ENCODE results near the gene AUTS2.

The AUTS2 gene

DNA sequence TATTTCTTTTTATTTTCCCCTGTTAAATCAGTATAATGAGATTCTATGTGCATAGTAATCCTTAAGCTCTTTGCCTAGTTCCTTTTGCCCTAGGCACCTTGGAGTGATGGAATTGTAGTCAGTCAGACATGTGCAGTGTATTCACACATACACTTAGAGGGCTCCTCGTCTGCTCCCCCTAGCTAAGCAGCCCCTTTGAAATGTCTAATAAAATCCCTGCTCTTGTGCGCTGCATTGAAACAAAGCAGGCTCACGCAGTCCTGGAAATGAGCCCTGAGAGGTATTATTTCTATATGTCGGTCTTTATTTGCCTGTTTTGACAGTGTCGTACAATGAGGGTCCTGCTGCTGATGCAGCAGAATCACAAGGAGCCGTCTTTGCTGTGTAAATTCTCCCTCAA, 258.7 kb downstream of the AUTS2 start:
- DNase-seq (ENCODE audit: low spot score): no peak

DNA sequence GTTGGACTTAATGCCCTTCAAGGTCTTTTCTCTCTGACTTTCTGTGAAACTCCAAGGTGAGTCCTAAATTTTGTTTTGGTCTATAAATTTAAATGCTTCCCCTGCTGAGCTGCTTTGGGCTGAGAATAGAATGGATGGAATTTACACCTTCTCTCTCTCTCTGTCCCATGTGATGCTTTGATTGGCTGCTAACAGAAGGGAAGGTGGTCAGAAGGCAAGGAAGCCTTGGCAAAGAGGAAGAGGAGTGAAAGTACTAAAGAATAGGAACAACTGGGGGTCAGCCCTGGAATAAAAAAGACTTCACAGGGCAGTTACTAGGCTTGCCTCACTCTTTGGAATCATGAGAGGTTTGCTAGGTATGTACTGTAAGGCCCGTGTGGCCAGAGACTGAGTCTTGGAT, 260.2 kb downstream of the AUTS2 start:
- DNase-seq (ENCODE audit: low spot score): no peak

DNA sequence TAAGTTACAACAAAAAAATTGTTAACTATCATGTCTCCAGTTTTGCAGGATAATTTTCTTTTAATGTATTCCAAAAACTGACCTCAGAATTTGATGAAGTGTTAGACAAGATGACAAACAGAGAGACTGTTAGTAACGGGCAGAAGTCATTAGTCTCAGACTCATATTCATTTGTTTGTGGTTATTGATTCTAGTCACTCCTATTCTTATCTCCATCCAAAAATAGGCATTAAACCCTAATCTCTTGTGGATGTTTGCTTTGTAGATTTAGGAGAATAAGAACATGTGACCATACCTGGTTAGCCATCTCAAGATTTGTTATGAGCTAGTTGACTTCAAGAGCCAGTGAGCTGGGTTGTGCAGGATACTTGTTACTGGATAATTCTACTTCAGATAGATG, 261.1 kb downstream of the AUTS2 start:
- DNase-seq (ENCODE audit: low spot score): no peak

DNA sequence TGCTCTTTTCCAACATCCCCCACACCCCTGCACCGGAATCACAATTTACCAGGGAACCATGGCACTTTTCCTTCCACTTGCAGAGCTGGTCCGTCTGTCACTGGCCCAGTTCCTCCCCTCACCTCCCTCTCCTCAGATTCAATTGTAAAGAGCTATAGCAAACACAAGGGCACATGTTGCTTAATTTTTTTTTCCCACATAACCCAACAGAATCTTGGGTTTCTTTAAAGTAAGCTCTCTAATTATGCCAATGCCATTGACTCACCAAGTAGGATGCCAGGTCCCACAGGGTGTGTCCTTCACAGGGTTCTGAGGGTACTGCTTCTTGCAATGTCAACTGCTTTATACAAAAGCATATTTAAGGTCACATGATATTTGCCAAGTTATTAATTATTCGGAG, 262.2 kb downstream of the AUTS2 start:
- DNase-seq (ENCODE audit: low spot score): no peak

DNA sequence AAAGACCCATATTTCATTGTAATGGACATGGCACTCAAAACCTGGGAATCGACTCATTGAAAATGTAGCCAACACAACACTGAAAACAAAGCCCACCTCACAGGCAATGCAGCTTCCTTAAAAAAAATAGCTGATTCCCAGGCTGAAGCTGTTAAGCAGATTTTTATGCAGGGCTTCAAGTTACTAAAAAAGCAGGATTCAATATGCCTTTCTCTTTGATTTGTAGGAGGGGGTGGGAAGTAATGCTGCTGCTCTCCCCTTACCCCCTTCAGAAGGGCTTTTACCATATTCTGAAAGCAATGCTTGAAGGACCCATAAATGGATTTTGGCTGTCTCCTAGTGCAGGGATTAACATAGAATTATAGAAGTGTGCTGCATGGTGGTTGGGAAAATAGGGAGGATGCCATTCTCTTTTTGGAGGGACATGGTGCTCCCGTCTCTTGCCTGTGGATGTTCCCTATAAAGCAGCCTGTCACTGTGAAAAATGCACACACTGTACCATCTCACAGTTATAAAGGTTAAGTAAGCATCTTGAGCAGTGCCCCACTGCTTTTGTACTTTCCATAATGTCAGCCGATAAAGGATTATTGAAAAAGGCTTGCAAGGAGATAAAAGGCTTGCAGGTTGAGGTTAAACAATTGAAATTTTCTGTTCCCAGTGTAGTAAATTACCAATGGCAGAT, 262.8 kb downstream of the AUTS2 start:
- no peak for DNase-seq (ENCODE audit: low spot score)

DNA sequence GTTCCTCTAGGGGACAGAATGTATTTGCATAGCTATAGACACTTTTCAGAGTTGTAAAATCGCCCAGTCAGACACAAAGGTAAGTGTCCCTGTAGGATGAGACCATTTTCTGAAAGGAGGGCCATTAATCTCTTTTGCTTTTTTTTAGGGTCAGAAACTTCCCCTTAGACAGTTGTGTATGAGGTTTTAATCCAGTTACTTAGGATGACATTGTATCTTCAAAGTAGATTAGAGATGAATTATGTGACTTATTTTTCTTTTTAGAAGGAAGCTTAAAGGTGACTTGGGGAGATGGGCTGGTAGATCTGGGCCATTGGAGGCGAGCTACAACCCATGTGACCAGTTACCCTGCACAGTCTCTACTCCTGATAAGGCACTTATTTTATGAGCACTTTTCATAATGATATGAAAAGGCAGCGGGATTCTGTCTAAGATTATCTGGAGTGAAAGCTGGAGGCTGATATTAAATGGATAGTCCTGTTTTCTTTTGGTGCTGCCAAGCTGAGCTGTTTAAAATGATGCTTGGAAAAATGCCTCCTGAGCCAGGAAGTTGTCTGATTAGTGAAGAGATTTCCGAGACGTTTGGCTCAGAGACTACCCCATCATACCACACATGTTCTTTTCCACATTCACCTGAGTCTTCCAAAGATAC, 264.3 kb downstream of the AUTS2 start:
- DNase-seq (ENCODE audit: low spot score): no peak

DNA sequence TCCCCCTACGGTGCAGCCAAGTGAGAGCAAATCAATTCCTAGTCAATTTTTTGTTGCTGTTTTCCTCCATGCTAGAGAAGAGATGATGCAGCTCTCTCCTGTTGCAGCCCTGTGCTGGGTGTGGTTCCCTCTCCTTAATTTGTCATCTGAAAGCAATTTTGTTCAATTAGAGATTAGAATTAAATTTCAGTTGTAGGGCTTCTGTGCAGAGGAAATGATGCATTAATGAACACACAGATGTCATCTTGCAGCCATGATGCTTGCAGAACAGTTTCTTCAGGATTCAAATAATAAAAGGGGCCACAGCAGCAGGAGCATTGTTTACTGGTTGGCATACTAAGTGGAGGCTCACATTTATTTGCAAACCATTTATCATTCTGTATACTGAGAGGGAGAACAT, 266.0 kb downstream of the AUTS2 start:
- no peak for DNase-seq (ENCODE audit: low spot score)

DNA sequence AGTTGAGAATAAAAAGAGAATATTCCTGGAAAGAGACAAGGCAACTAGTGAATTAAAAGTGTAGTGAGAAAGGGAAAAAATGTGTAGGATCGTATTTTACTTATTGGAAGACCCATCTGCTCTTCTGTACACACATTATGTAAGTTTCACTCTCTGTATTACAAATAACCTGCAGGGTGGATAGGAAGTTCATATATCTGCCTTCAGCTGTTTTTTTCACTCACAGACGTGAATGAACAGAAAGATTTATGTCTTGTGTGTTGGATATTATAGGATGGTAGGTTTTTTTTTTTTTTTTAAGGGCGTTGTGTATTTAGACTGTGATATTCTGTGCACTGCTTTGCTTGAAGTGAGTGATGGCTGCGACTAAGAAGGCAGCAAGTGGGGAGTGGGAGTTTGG, 266.5 kb downstream of the AUTS2 start:
- no peak for DNase-seq (ENCODE audit: low spot score)

DNA sequence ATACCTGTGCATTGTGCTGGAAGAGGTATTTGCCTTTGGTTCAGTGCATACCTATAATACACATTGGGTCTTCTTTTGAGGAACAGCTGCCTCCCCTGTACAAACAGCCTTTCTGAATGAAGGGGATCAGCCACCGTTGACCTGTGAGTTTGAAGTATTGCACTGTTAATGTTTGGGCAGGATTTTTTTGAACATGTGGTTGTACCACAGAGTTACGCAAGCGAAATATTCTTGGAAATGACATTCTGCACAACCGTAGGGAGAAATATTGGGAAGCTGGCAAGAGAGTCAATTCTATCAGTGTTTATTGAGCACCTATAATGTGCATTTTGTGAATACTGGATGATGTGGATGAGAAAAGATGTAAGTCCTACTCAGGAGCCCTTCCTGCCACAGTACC, 270.6 kb downstream of the AUTS2 start:
- DNase-seq (ENCODE audit: low spot score): no peak

DNA sequence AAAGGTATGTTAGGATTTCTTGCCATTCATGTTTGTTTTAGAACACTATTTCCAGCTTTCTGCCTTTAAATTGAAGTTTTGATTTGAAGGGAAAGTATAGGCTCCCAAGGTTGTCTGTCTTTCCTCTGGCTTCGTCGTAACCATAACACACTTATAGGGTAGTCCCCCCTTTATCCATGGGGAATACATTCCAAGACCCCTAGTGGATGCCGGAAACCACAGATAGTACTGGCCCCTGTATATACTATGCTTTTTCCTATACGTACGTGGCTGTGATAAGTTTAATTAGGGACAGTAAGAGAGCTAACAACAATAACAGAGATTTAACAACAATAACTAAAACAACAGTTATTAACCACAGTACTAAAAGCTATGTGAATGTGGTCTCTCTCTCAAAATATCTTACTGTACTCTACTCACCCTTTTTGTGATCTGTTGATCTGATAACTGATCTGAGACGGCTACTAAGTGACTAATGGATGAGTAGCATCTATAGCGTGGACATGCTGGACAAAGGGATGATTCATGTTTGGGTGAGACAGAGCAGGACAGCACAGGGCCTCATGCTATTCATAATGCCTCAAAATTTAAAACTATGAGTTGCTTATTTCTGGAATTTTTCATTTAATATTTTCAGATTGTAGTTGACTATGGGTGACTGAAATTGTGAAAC, 273.1 kb downstream of the AUTS2 start:
- DNase-seq (ENCODE audit: low spot score): peak; percentile 43

DNA sequence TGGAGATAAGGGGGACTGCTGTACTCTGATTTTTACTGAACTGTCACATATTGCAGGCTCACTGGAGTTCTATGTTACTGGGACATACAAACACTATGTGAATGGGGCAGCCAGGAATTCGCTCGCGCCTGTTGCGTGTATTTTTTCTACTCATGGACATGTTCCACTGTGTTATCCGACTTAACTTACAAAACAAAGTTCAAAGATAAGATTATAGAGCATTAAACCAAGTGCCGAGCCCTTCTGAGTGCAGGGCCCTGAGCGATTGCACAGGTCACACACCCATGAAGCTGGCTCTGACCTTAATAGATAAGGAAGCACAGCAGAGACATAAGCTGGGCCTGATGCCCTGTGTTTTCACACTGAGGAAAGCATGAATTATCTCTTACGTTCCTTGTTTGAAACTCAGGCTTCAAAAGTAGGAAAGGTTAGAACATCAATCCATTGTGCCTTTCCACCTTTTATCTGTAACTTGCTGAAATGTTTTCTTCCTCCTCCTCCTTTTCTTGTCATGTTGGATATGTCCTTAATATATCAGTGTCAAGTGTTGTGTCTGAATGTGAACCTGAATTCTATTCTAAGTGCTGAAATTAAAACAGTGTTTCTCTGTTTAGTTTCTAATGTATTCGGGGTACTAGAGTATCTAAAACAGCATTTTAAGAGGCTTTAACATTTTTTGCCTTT, 273.8 kb downstream of the AUTS2 start:
- no peak for DNase-seq (ENCODE audit: low spot score)

DNA sequence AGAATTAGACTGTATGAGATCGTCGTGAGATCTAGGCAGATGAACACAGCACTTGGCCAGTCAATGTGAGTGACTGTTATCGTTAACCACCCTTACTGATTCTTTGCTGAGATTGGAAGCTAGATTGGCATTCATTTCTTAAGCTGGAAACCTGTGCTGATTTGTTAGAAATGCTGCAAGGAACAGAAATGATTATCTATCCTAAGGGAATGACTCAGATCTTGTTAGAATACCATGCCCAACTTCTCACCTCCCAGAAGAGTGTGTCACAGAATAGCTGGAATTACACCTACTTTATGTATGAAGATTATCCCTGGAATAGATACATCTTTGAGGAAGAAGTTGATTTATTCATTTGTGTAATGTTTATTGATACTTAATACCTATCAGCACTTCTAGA, 275.2 kb downstream of the AUTS2 start:
- DNase-seq (ENCODE audit: low spot score): no peak

DNA sequence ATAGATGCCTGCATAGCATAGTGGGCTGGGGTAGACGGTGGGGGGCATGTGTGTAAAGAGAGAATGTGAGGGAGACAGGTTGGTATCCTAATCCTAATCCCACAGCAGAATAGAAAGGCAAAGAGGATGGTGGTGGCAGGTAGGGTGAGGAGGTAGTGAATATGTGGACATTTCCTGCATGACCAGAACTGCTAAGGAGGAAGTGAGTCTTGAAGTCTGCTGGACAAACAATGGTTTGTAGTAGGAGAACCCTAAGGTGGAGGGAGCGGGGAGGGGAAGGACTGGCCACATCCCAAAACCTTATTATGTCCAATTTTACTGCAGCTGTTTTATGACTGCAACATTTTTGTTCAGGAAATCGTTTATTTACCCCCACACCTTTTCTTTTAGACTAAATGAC, 279.7 kb downstream of the AUTS2 start:
- no peak for DNase-seq (ENCODE audit: low spot score)

DNA sequence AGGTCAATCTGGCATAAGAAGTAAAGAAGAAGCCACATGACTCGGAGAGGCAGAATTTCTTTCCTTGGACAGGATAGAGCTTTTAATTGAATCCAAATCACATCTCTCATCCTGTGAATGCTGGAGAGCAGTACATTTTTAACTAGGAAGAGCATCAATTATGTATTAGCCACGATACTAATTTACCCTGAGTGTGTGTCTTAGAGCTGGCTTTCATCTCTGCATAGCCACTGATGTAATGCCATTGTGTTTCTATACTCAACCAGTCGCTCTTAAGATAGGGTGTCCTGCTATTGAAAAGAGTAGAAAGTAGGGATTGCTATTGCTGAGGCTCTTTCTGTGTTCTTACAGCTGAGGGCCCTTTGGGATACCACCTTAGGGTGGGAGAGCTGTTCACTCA, 280.3 kb downstream of the AUTS2 start:
- no peak for DNase-seq (ENCODE audit: low spot score)

DNA sequence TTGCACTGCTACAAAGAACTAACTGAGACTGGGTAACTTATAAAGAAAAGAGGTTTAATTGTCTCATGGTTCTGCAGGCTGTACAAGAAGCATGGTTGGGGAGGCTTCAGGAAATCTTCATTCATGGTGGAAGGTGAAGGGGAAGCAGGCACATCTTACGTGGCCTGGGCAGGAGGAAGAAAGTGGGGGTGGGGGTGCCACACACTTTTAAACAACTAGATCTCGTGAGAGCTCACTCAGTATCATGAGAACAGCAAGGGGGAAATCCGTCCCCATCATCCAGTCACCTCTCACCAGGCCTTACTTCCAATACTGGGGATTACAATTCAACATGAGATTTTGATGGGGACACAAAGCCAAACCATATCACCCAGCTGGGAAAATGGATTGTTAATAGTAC, 281.7 kb downstream of the AUTS2 start:
- DNase-seq (ENCODE audit: low spot score): no peak

DNA sequence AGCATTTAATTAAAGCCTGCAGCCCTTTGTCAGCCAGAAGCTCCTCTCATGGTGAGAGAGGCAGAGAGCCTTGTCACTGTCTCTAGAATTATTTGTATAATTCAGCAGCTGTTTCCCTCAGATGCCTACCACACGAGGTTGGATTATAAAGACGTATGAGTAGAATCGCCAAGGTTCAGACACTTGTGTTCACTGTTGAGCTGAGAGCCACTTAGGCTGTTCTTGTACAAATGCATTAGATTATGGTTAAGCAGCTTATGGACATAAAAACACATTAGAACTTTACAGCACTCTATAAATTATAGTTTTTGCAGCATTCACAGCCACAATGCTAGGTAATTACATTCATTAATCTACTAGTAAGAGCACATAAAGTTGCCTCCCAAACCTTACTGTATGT, 282.6 kb downstream of the AUTS2 start:
- DNase-seq (ENCODE audit: low spot score): no peak

DNA sequence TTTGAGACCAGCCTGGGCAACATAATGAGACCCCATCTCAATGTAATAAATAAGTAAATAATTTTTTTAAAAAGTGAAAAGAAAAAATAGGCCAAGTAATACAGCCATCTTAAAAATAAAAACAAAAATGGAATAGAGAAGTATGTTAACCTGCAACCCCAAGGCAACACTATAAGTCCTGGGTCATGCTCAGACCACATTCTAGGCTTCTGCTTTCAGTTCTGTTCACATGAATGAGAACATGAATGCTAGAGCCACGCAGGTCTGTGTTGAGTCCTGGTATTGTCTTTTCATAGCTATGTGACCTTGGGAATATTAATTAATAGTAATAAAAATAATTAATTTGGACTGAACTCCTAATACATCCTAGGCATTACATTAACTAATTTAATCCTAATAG, 284.0 kb downstream of the AUTS2 start:
- no peak for DNase-seq (ENCODE audit: low spot score)

DNA sequence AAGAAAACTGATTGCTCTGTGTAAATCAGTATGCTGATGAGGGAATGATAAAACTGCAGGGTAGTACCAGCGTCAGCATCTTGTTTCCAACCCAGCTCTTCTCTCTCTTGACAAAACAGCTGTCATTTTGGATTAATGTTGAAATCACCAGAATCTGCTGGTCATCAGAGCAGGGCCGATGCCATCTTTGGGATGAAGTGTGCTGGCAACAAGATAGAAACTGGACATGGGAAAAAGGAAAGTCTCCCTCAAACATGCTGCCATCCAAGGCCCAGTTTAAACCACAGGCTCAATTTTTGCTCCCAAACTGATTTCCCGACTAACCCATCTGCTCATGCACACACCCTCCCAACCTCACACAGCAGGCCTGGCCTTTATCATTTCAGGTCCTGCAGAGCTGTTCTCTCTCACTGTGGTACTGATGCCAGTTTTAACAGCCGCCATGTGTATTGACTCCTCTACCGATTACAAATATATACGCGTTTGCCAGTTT, 285.2 kb downstream of the AUTS2 start:
- no peak for DNase-seq (ENCODE audit: low spot score)

DNA sequence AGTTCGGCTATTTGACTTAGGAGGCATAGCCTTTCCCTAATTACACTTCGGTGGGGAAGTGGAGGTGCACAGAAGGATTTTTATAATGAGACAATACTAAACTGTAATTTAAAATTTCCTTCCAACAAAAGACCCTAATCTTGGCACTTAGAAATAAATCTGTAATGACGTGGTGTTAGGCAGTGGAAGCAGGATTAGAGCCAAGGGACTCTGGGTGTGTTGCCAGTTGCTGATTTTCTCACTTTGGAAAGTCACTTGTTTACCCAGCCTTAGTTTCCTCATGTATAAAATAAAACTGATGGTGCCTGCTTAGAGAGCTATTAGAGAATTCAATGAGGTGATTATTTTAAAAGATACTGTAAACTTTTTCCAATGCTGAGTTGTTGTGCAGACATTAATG, 287.2 kb downstream of the AUTS2 start:
- no peak for DNase-seq (ENCODE audit: low spot score)

DNA sequence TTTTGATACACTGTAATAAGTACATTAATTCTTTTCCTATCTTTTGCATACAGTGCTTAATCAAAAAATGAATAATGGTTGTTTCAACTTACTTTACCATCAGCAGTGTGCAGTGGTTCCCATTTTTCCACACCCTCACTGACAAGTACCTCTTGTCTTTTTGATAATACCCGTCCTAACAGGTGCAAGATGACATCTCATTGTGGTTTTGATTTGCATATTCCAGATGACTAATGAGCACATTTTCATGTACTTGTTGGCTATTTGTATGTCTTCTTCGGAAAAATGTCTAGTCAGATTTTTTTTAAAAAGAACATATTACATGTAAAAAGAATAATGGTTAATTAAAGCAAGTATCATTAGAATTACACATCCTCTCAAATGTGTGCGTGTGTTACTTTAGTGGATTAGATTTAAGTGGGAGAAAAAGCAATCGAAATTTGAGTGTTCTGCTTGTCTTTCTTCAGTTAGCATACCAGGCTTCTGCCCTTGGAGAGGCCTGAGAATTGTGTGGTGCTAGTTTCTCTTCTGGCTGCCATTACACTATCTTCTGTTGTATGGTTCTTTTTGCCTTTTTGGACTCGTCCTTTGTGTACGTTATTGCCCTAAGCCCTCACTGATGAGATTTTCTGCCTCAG, 291.2 kb downstream of the AUTS2 start:
- DNase-seq (ENCODE audit: low spot score): no peak

DNA sequence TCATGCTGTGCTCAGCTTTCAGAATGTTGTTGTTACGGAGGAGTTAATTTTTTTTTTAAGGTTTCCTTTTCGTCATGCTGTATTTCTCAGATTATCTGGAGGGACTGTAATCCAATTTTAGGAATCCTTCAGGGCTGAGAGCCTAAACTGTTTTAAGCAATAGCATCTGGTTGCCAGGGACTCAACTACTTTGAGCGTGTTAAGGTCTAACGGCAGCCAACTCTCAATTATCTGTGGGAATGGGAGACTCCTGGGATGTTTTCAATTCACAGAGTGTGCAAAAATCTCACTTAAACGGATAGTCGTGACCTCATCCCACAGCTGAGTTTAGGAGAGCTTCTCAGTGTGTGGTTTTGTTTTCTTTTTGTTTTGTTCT, 291.7 kb downstream of the AUTS2 start:
- no peak for DNase-seq (ENCODE audit: low spot score)

DNA sequence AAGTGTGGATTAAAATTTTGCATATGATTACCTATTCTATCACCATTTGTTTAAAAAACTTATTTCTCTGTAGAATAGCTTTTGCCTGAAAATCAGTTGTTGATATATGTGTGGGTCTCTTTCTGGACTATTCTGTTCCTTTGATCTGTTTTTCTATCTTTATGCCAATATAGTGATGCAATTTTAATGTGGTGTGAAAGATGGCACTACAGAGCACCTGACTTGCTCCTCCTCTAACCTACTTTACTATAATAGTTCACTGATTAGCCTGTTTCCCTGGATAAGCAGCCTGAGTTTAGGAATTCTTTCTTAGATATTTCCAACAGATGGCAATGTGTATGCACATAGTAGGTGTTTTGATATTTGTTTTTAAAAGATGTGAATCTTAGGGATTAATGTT, 294.5 kb downstream of the AUTS2 start:
- no peak for DNase-seq (ENCODE audit: low spot score)

DNA sequence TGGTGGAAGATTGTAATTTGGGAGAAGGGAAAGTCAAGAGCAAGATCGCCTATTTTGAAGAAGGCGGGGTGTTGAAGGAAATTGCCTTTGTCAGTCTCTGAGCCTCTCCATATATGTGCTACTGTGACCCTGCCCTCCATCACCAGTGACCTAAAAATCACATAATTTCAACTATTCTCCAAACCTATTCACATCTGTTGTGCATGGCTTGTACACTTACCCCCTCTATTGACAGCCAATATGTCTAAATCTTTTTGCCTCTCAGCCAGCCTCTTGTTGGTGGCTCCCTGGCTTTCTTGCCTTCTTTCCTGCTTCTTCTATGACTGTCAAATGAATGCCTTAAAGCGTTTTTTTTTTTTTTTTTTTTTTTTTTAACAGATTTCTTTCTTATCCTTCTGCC, 295.6 kb downstream of the AUTS2 start:
- no peak for DNase-seq (ENCODE audit: low spot score)

All from COLO829 (cell line).